GM23338 (cell line): ENCODE measurements around the gene ZNF746. TPM values are rescaled to one million over a fixed set of nuclear protein-coding genes. Genes with fewer than 3 reads are reported as not detected.
A peak's percentile ranks its signal among the peaks of the same experiment; 100 is the strongest.

Experiments used
- ATAC-seq: fragments of 200-7000 bp; cut with Tn5 transposase; 3 replicates; pipeline ENCODE4 v1.9.1; 2020
- DNase-seq: peaks from one replicate; pipeline ENCODE4 v3.0.0-alpha.2; 2015; ENCODE audit warnings: low spot score
- H2AFZ ChIP-seq: fragments of 200-600 bp; sonication (generic); 2 replicates; pipeline ENCODE4 v1.8.0; 2016; ENCODE audit warnings: antibody characterized with exemption, mild to moderate bottlenecking, moderate library complexity
- H3F3A ChIP-seq: fragments of 200-600 bp; sonication (generic); replicated peaks from 2 replicates; pipeline ENCODE4 v1.8.0; 2017; ENCODE audit warnings: antibody characterized with exemption, mixed run types, low read depth
- H3K27ac ChIP-seq: fragments of 200-600 bp; sonication (generic); 2 replicates; pipeline ENCODE4 v1.6.1; 2016; ENCODE audit warnings: low read depth
- H3K27me3 ChIP-seq: fragments of 200-600 bp; sonication (generic); 2 replicates; pipeline ENCODE4 v1.8.0; 2016; ENCODE audit warnings: mild to moderate bottlenecking, mixed run types, moderate library complexity; ENCODE audit not compliant: insufficient read depth
- H3K36me3 ChIP-seq: fragments of 200-600 bp; sonication (generic); 2 replicates; pipeline ENCODE4 v1.8.0; 2016; ENCODE audit warnings: mild to moderate bottlenecking; ENCODE audit not compliant: insufficient read depth
- H3K4me1 ChIP-seq: fragments of 200-600 bp; sonication (generic); 2 replicates; pipeline ENCODE4 v1.8.0; 2016; ENCODE audit warnings: mild to moderate bottlenecking, moderate library complexity; ENCODE audit not compliant: insufficient read depth
- H3K4me2 ChIP-seq: fragments of 200-600 bp; sonication (generic); 2 replicates; pipeline ENCODE4 v1.7.1; 2017; ENCODE audit warnings: mixed run types
- H3K4me3 ChIP-seq: fragments of 200-600 bp; sonication (generic); 2 replicates; pipeline ENCODE4 v1.6.1; 2016; ENCODE audit warnings: mixed run types
- H3K79me2 ChIP-seq: fragments of 200-600 bp; sonication (generic); replicated peaks from 2 replicates; pipeline ENCODE4 v1.8.0; 2017; ENCODE audit warnings: mild to moderate bottlenecking; ENCODE audit not compliant: insufficient read depth
- H3K9me2 ChIP-seq: fragments of 200-600 bp; sonication (generic); 2 replicates; pipeline ENCODE4 v1.8.0; 2017; ENCODE audit not compliant: insufficient read depth
- H4K20me1 ChIP-seq: fragments of 200-600 bp; sonication (generic); replicated peaks from 2 replicates; pipeline ENCODE4 v1.8.0; 2017; ENCODE audit warnings: mild to moderate bottlenecking; ENCODE audit not compliant: insufficient read depth
- H3K27ac Mint-ChIP-seq: 2 replicates; pipeline ENCODE4 v1.8.0; 2020; ENCODE audit warnings: inconsistent platforms, mild to moderate bottlenecking, moderate library complexity, mixed read lengths
- H3K27me3 Mint-ChIP-seq: 3 replicates; pipeline ENCODE4 v1.8.0; 2022; ENCODE audit warnings: low read depth, mild to moderate bottlenecking, moderate library complexity, mixed read lengths, inconsistent platforms; ENCODE audit not compliant: insufficient read depth, poor library complexity
- H3K36me3 Mint-ChIP-seq: 3 replicates; pipeline ENCODE4 v1.8.0; 2021; ENCODE audit warnings: low read depth, mild to moderate bottlenecking, inconsistent platforms, moderate library complexity, mixed read lengths
- H3K4me1 Mint-ChIP-seq: 3 replicates; pipeline ENCODE4 v1.8.0; 2020; ENCODE audit warnings: mild to moderate bottlenecking, inconsistent platforms, mixed read lengths
- H3K4me3 Mint-ChIP-seq: 3 replicates; pipeline ENCODE4 v1.8.0; 2021; ENCODE audit warnings: moderate library complexity, mild to moderate bottlenecking, inconsistent platforms, mixed read lengths
- H3K9me3 Mint-ChIP-seq: 3 replicates; pipeline ENCODE4 v1.8.0; 2020; ENCODE audit warnings: moderate library complexity, mild to moderate bottlenecking, inconsistent platforms, mixed read lengths
- CREB1 ChIP-seq: fragments of 250-450 bp; sonication (Bioruptor Pico); IDR thresholded peaks from 2 replicates; pipeline ENCODE4 v1.5.0; 2020; ENCODE audit warnings: low read depth, mild to moderate bottlenecking, moderate library complexity
- CTCF ChIP-seq, 2 experiments: fragments of 200-600 bp in 1 of 2; sonication (generic) in 1 of 2; conservative IDR thresholded peaks; 2 replicates each; pipeline versions ENCODE4 v1.5.1 to v1.6.1; 2016 to 2017; ENCODE audit warnings: antibody characterized with exemption in 2 of 2, low read depth in 2 of 2, mild to moderate bottlenecking in 2 of 2, moderate library complexity in 1 of 2
- ETS1 ChIP-seq: IDR thresholded peaks from 2 replicates; pipeline ENCODE4 v1.6.1; 2016; ENCODE audit warnings: antibody characterized with exemption
- EZH2phosphoT487 ChIP-seq: fragments of 200-600 bp; sonication (generic); IDR thresholded peaks from one replicate; pipeline ENCODE4 v1.8.1; 2018; ENCODE audit warnings: antibody characterized with exemption; ENCODE audit not compliant: unreplicated experiment
- JUNB ChIP-seq: IDR thresholded peaks from one replicate; pipeline ENCODE4 v1.6.1; 2016; ENCODE audit warnings: antibody characterized with exemption; ENCODE audit not compliant: unreplicated experiment
- NANOG ChIP-seq: IDR thresholded peaks from 2 replicates; pipeline ENCODE4 v1.6.1; 2016; ENCODE audit warnings: antibody characterized with exemption, borderline replicate concordance
- POLR2AphosphoS5 ChIP-seq: IDR thresholded peaks from 2 replicates; pipeline ENCODE4 v1.6.1; 2016; ENCODE audit warnings: antibody characterized with exemption, low read depth
- STAT1 ChIP-seq: IDR thresholded peaks from one replicate; pipeline ENCODE4 v1.6.1; 2016; ENCODE audit warnings: antibody characterized with exemption; ENCODE audit not compliant: unreplicated experiment
- ZNF462 ChIP-seq: fragments of 250-450 bp; sonication (Bioruptor Pico); IDR thresholded peaks from 2 replicates; pipeline ENCODE4 v1.5.0; 2020; ENCODE audit warnings: mild to moderate bottlenecking, moderate library complexity
- polyA plus RNA-seq: library from polyadenylated mRNA; unstranded; fragments of >200 nt; fragmentation: Nextera tagmentation; extraction: Ambion mirVana; gene quantifications from 2 replicates; pipeline ENCODE4 v1.2.1, GENCODE V29; 2016
- total RNA-seq: library from RNA; depleted of rRNA; stranded (reverse); fragments of >200 nt; shearing (Covaris generic); gene quantifications from 2 replicates; pipeline ENCODE4 v1.2.3, GENCODE V29; 2014

The ZNF746 gene
- total and polyA plus RNA-seq, 2 experiments from 2014 or later, result 10.0 to 18.6 TPM

DNA sequence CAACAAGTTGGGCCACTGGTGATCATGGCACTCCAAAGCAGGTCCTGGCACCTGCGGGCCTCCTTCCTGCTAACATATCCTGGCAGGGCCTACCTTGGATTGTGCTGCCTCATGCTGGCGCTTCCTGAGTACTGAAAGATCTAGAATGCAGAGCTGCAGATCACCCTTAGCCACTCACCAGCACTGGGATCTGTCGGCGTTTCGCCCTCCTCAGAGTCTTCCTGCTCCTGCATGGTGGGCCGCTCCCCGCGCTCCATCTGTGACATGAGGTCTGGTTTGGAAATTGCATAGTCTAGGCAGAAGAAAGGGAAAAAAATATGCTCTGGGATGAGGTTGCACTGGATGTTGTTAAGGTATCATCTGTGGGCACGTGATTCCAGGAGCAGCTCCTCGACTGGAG, 46.8 kb downstream of the ZNF746 start:
- ATAC-seq (no peak; the same call in 2 of the 3 replicates), DNase-seq (no peak)
- H2AFZ ChIP-seq, result no peak overlapping the region
- H3F3A ChIP-seq, result no peaks in the 10 kb centered on the region
- no peak for TF ChIP-seq NANOG
- no peak for TF ChIP-seq ZNF462 (CRISPR knock-in tag)
- TF ChIP-seq STAT1, result no peak
- TF ChIP-seq CTCF (conservative IDR thresholded peaks at IDR 0.05; ENCODE audit: low read depth in 2 of 2), result peak in 1 of 2 experiments; percentile 37; a peak in 2 of 4 replicates
- TF ChIP-seq CREB1 (CRISPR knock-in tag), result no peak
- no peak for TF ChIP-seq EZH2phosphoT487
- TF ChIP-seq JUNB, result no peak
- TF ChIP-seq ETS1, result no peak
- no peak for TF ChIP-seq POLR2AphosphoS5
- 0 out of 2 replicates have a peak, but pooled peaks cover 4% of the 10 kb centered on the region for H4K20me1 ChIP-seq
- H3K27ac Mint-ChIP-seq, result no peak overlapping the region; the same call in 1 of the 2 replicates
- H3K79me2 ChIP-seq, result no peaks in the 10 kb centered on the region
- no peak overlapping the region for H3K27ac ChIP-seq
- H3K4me1 ChIP-seq, result no peaks in the 10 kb centered on the region
- no peaks in the 10 kb centered on the region for H3K9me2 ChIP-seq
- no peaks in the 10 kb centered on the region for H3K4me1 Mint-ChIP-seq
- no peak overlapping the region for H3K4me2 ChIP-seq
- peaks cover 5% of the 10 kb centered on the region for H3K27me3 Mint-ChIP-seq
- H3K9me3 Mint-ChIP-seq, result no peaks in the 10 kb centered on the region
- no peaks in the 10 kb centered on the region for H3K27me3 ChIP-seq
- H3K4me3 ChIP-seq, result no peak overlapping the region
- H3K36me3 Mint-ChIP-seq, result peaks cover 60% of the 10 kb centered on the region
- H3K4me3 Mint-ChIP-seq, result no peak overlapping the region
- H3K36me3 ChIP-seq, result no peaks in the 10 kb centered on the region
